SH-SY5Y (cell line): ENCODE data around the gene GABRG3.

Source experiments
- GATA2 ChIP-seq: IDR thresholded peaks from 2 replicates; pipeline ENCODE4 v1.6.1; 2011; ENCODE audit warnings: mild to moderate bottlenecking, low read depth, low read length
- GATA3 ChIP-seq: IDR thresholded peaks from 2 replicates; pipeline ENCODE4 v1.6.1; 2011; ENCODE audit warnings: low read depth, mild to moderate bottlenecking, low read length, moderate library complexity

DNA sequence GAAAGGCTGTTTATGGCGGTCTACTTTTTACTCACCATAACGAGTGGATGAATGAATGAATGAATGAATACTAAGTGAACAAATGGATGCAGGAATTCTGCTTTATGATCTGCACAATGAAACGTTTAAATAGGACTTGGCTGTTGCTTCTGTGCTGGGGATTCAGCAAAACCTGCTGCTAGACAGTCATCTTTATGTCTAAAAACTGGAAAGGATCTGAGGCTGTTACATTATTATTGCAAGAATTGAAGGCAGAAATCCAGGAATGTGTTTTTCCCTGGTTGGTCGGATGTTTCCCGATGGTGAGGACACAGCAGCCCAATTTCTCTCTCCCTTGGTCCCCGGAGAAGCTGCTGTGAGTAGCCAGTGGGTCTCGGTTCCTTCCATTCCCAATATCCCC lies 94.2 kb downstream of the GABRG3 start:
- TF ChIP-seq GATA2 (no peak), GATA3 (no peak)
